ENCODE results near the gene ABI3. TPM values are rescaled to one million over a fixed set of nuclear protein-coding genes. Genes with fewer than 3 reads are reported as not detected.

ABI3 gene
- total RNA-seq, 1 donor from 2014 or later = 32.8 TPM

Other genes starting within 250 kb of the ABI3 start
- gene GIP, start 242.1 kb upstream of the ABI3 start, total RNA-seq = not detected in 2 replicates
- gene IGF2BP1, start 213.3 kb upstream of the ABI3 start, total RNA-seq = not detected in 2 replicates
- gene B4GALNT2, start 77.9 kb upstream of the ABI3 start, total RNA-seq = 0.03 and 0.05 TPM in 2 replicates
- 16.5 and 18.4 TPM in 2 replicates for gene GNGT2, start 133 bp upstream of the ABI3 start, total RNA-seq
- 0.37 TPM in 1 of 2 replicates, not detected in the other for gene PHOSPHO1, start 20.1 kb downstream of the ABI3 start, total RNA-seq
- gene ZNF652, start 151.5 kb downstream of the ABI3 start, total RNA-seq = 6.3 and 7.5 TPM in 2 replicates
- gene PHB1, start 204.2 kb downstream of the ABI3 start, total RNA-seq = 395 and 401 TPM in 2 replicates